H1 (cell line): Measurements from ENCODE around the gene RBM47. TPM values are rescaled to one million over a fixed set of nuclear protein-coding genes. Genes with fewer than 3 reads are reported as not detected.

Source experiments
- CTCF ChIA-PET: fragments of 300-600 bp; sonication (Branson Sonifier 250); formaldehyde crosslinking; loops from one replicate; lab custom pipeline; 2021; ENCODE audit not compliant: partially characterized antibody; lab: Charles Lee
- POLR2A ChIA-PET: fragments of 300-600 bp; sonication (Branson Sonifier 250); formaldehyde crosslinking; loops from one replicate; lab custom pipeline; 2021; ENCODE audit warnings: inconsistent platforms; ENCODE audit not compliant: partially characterized antibody; lab: Charles Lee
- DNase-seq, 2 experiments: peaks; one replicate each; pipeline versions ENCODE4 v3.0.0 to v3.0.0-alpha.2; 2010 to 2022; ENCODE audit warnings: low spot score in 2 of 2, low read depth in 1 of 2, mixed read lengths in 1 of 2
- FAIRE-seq: peaks from 2 replicates; lab custom pipeline; 2011; peaks lifted over from hg19 to GRCh38; lab: Jason Lieb, UNC
- H2AFZ ChIP-seq: 2 replicates; pipeline ENCODE4 v1.8.1; 2012; ENCODE audit warnings: low read length, inconsistent platforms
- H2AK5ac ChIP-seq: 2 replicates; pipeline ENCODE4 v1.6.1; 2013; ENCODE audit warnings: low read depth, low read length
- H2BK120ac ChIP-seq: replicated peaks from 2 replicates; pipeline ENCODE3; 2013; ENCODE audit warnings: low read depth, low read length, inconsistent platforms
- H2BK12ac ChIP-seq: 2 replicates; pipeline ENCODE4 v1.6.1; 2013; ENCODE audit warnings: low read depth, low read length
- H2BK15ac ChIP-seq: 2 replicates; pipeline ENCODE4 v1.6.1; 2013; ENCODE audit warnings: low read length
- H2BK20ac ChIP-seq: 2 replicates; pipeline ENCODE4 v1.6.1; 2013; ENCODE audit warnings: low read length
- H2BK5ac ChIP-seq: 2 replicates; pipeline ENCODE4 v1.6.1; 2013; ENCODE audit warnings: low read depth, low read length
- H3K14ac ChIP-seq: 2 replicates; pipeline ENCODE4 v1.6.1; 2013; ENCODE audit warnings: inconsistent platforms; ENCODE audit not compliant: insufficient read length
- H3K18ac ChIP-seq: 2 replicates; pipeline ENCODE4 v1.6.1; 2013; ENCODE audit warnings: low read length; ENCODE audit errors: extremely low read depth
- H3K23ac ChIP-seq: 2 replicates; pipeline ENCODE4 v1.6.1; 2013; ENCODE audit warnings: inconsistent platforms; ENCODE audit not compliant: insufficient read length
- H3K23me2 ChIP-seq: 2 replicates; pipeline ENCODE4 v1.6.1; 2013; ENCODE audit warnings: low read depth, low read length
- H3K27ac ChIP-seq: 2 replicates; pipeline ENCODE4 v1.6.1; 2011; ENCODE audit warnings: low read depth, low read length, inconsistent platforms
- H3K27me3 ChIP-seq, 4 experiments: replicated peaks in 1 of 4; 1 replicate in 1 of 4; 2 replicates in 3 of 4; pipeline versions ENCODE4 v1.6.1 to v1.8.1; 2011 to 2013; ENCODE audit warnings: low read length in 3 of 4, mild to moderate bottlenecking in 3 of 4, inconsistent platforms in 2 of 4, mixed read lengths in 2 of 4, moderate library complexity in 1 of 4; ENCODE audit not compliant: control insufficient read depth in 3 of 4, insufficient read depth in 3 of 4; ENCODE audit errors: extremely low read depth in 1 of 4
- H3K36me3 ChIP-seq, 4 experiments: 2 replicates each; pipeline versions ENCODE4 v1.6.1 to v1.8.1; 2011 to 2013; ENCODE audit warnings: mild to moderate bottlenecking in 4 of 4, low read length in 3 of 4, moderate library complexity in 2 of 4, control low read depth in 1 of 4, inconsistent platforms in 1 of 4; ENCODE audit not compliant: insufficient read depth in 4 of 4, control insufficient read depth in 2 of 4
- H3K4ac ChIP-seq: replicated peaks from 2 replicates; pipeline ENCODE3; 2013; ENCODE audit warnings: low read length, low read depth, mixed read lengths, inconsistent platforms; ENCODE audit not compliant: insufficient read length
- H3K4me1 ChIP-seq, 4 experiments: replicated peaks in 1 of 4; 1 replicate in 1 of 4; 2 replicates in 3 of 4; pipeline versions ENCODE4 v1.6.1 to v1.8.1; 2011 to 2013; ENCODE audit warnings: low read length in 3 of 4, inconsistent platforms in 2 of 4, mixed read lengths in 1 of 4; ENCODE audit not compliant: insufficient read depth in 4 of 4, control insufficient read depth in 3 of 4
- H3K4me2 ChIP-seq, 2 experiments: 2 replicates each; pipeline versions ENCODE4 v1.6.1 to v1.8.1; 2011 to 2013; ENCODE audit warnings: low read depth in 2 of 2, low read length in 2 of 2, control low read depth in 1 of 2, inconsistent platforms in 1 of 2, mild to moderate bottlenecking in 1 of 2; ENCODE audit not compliant: insufficient read depth in 1 of 2
- H3K4me3 ChIP-seq, 4 experiments: fragments of 200-600, 300-600 bp in 1 of 4; sonication (generic), shearing (Covaris generic), sonication (Bioruptor Twin) in 1 of 4; 2 replicates each; pipeline versions ENCODE4 v1.5.1 to v1.8.1; 2011 to 2016; ENCODE audit warnings: low read length in 4 of 4, low read depth in 3 of 4, control low read depth in 2 of 4, inconsistent platforms in 2 of 4, mild to moderate bottlenecking in 2 of 4, mixed read lengths in 1 of 4, moderate library complexity in 1 of 4; ENCODE audit not compliant: insufficient read depth in 2 of 4; ENCODE audit errors: extremely low read depth in 1 of 4
- H3K56ac ChIP-seq: replicated peaks from 2 replicates; pipeline ENCODE3; 2013; ENCODE audit warnings: low read depth, mild to moderate bottlenecking, mixed read lengths, low read length, inconsistent platforms; ENCODE audit not compliant: insufficient read length
- H3K79me1 ChIP-seq: 2 replicates; pipeline ENCODE4 v1.6.1; 2013; ENCODE audit warnings: low read depth, low read length, control low read depth
- H3K79me2 ChIP-seq, 2 experiments: 2 replicates each; pipeline versions ENCODE4 v1.6.1 to v1.8.1; 2012 to 2013; ENCODE audit warnings: low read length in 2 of 2, mild to moderate bottlenecking in 2 of 2, inconsistent platforms in 1 of 2; ENCODE audit not compliant: insufficient read depth in 2 of 2, control insufficient read depth in 1 of 2
- H3K9ac ChIP-seq, 4 experiments: replicated peaks in 1 of 4; 1 replicate in 1 of 4; 2 replicates in 3 of 4; pipeline versions ENCODE4 v1.6.1 to v1.8.1; 2011 to 2013; ENCODE audit warnings: low read depth in 3 of 4, low read length in 3 of 4, control low read depth in 2 of 4, mild to moderate bottlenecking in 2 of 4, moderate library complexity in 2 of 4, inconsistent platforms in 1 of 4; ENCODE audit errors: extremely low read depth in 1 of 4
- H3K9me3 ChIP-seq, 2 experiments: 2 replicates each; pipeline versions ENCODE4 v1.6.1 to v1.8.1; 2012 to 2013; ENCODE audit warnings: mild to moderate bottlenecking in 2 of 2, moderate library complexity in 2 of 2, control low read depth in 1 of 2, inconsistent platforms in 1 of 2, low read depth in 1 of 2, low read length in 1 of 2, mixed read lengths in 1 of 2; ENCODE audit not compliant: insufficient read depth in 2 of 2
- H4K20me1 ChIP-seq, 2 experiments: replicated peaks in 1 of 2; 2 replicates each; pipeline versions ENCODE3 to v1.8.1; 2011 to 2013; ENCODE audit warnings: inconsistent platforms in 2 of 2, low read length in 2 of 2, mild to moderate bottlenecking in 1 of 2; ENCODE audit not compliant: insufficient read depth in 2 of 2, control insufficient read depth in 1 of 2
- H4K5ac ChIP-seq: 2 replicates; pipeline ENCODE4 v1.6.1; 2013; ENCODE audit warnings: low read length, low read depth, mixed read lengths, inconsistent platforms; ENCODE audit not compliant: insufficient read length
- H4K8ac ChIP-seq: 2 replicates; pipeline ENCODE4 v1.8.0; 2013; ENCODE audit warnings: mild to moderate bottlenecking, moderate library complexity, low read length, inconsistent platforms; ENCODE audit not compliant: insufficient read depth; ENCODE audit errors: extremely low read depth
- H4K91ac ChIP-seq: replicated peaks from 2 replicates; pipeline ENCODE3; 2013; ENCODE audit warnings: low read length, mixed read lengths, inconsistent platforms; ENCODE audit not compliant: insufficient read length
- ATF2 ChIP-seq: IDR thresholded peaks from 2 replicates; pipeline ENCODE4 v1.6.1; 2012; ENCODE audit warnings: low read length, inconsistent platforms
- ATF3 ChIP-seq: IDR thresholded peaks from 2 replicates; pipeline ENCODE4 v1.6.1; 2011; ENCODE audit warnings: low read depth, mild to moderate bottlenecking, low read length; ENCODE audit not compliant: insufficient read depth
- CTBP2 ChIP-seq: IDR thresholded peaks from 2 replicates; pipeline ENCODE4 v1.7.0; 2011; ENCODE audit warnings: borderline replicate concordance, mild to moderate bottlenecking, moderate library complexity, mixed read lengths, low read length; ENCODE audit not compliant: insufficient read depth, insufficient read length
- GABPA ChIP-seq: IDR thresholded peaks from 2 replicates; pipeline ENCODE4 v1.6.1; 2011; ENCODE audit warnings: mild to moderate bottlenecking, low read length, moderate library complexity, borderline replicate concordance; ENCODE audit not compliant: insufficient read depth
- JUN ChIP-seq: IDR thresholded peaks from 2 replicates; pipeline ENCODE4 v1.6.1; 2011; ENCODE audit warnings: low read depth, mild to moderate bottlenecking, improper control_type of control experiment, low read length
- NANOG ChIP-seq: IDR thresholded peaks from 2 replicates; pipeline ENCODE4 v1.6.1; 2011; ENCODE audit warnings: low read length, low read depth, mild to moderate bottlenecking, inconsistent platforms; ENCODE audit not compliant: insufficient read depth, poor library complexity, severe bottlenecking
- SAP30 ChIP-seq: fragments of 300-600 bp; sonication (generic); IDR thresholded peaks from 2 replicates; pipeline ENCODE4 v1.7.1; 2012; ENCODE audit warnings: low read length, moderate library complexity, mild to moderate bottlenecking, inconsistent platforms; ENCODE audit not compliant: insufficient read depth, insufficient replicate concordance
- TAF7 ChIP-seq: optimal IDR thresholded peaks from 2 replicates; pipeline ENCODE3; 2011; ENCODE audit warnings: low read depth, mild to moderate bottlenecking, inconsistent platforms, low read length, moderate library complexity, borderline replicate concordance
- USF2 ChIP-seq: IDR thresholded peaks from 2 replicates; pipeline ENCODE4 v1.6.1; 2011; ENCODE audit warnings: low read length, improper control_type of control experiment
- WGBS, 2 experiments: shearing (Covaris generic) in 1 of 2; methylation state at CpG; one replicate each; pipeline versions ENCODE4 v1.1.6 to v1.1.7; 2013 to 2015; ENCODE audit warnings: low lambda C conversion rate in 2 of 2, mixed read lengths in 2 of 2, inconsistent platforms in 1 of 2, low coverage in 1 of 2, missing lambda C conversion rate in 1 of 2; ENCODE audit not compliant: insufficient replicate concordance in 2 of 2, insufficient coverage in 1 of 2, insufficient read length in 1 of 2; ENCODE audit errors: extremely low coverage in 1 of 2, missing lambda C conversion rate in 1 of 2; 5-methylcytosine and 5-hydroxymethylcytosine counted together
- polyA plus RNA-seq, 7 experiments: library from polyadenylated mRNA; depleted of rRNA in 3 of 7; stranded (reverse) in 5 of 7; unstranded in 2 of 7; fragments of >200 nt in 5 of 7; fragments of 200-250 nt in 2 of 7; gene quantifications; 1 replicate in 5 of 7; 2 replicates in 1 of 7; 4 replicates in 1 of 7; pipeline versions ENCODE4 v1.2.1 to v1.2.3, GENCODE V29; 2011 to 2013; ENCODE audit warnings: missing spikeins in 2 of 7, mixed read lengths in 2 of 7
- total RNA-seq: library from RNA; stranded (reverse); fragmentation: NEBNext Ultra II Directional; extraction: Animal tissue kit (Norgen Biotek cat#: 25700); gene quantifications from 2 replicates; pipeline ENCODE4 v1.2.1, GENCODE V29; 2021

RBM47 gene
- total and polyA plus RNA-seq, 2 of the 8 experiments (the other 6 are each of a cell fraction or from before 2014, with no cell fraction given), result 42.8 to 78.9 TPM

GRCh38 chr4:40600850-40601249 lies 28.8 kb downstream of the RBM47 start:
- peaks cover 2% of the 10 kb centered on the region; the same call in 1 of the 2 replicates for H3K79me1 ChIP-seq
- H3K4ac ChIP-seq, result no peak overlapping the region
- H2BK12ac ChIP-seq, result no peak overlapping the region
- H4K20me1 ChIP-seq, result peaks cover 0 to 3% of the 10 kb centered on the region in 2 experiments
- FAIRE-seq (no peak), DNase-seq (no peak)
- H3K9me3 ChIP-seq, result no peaks in the 10 kb centered on the region
- peaks cover 0 to 2% (median 0%) of the 10 kb centered on the region in 4 experiments; a peak in 2 of 8 replicates for H3K36me3 ChIP-seq
- no peak overlapping the region for H3K14ac ChIP-seq
- no peak overlapping the region for H2AK5ac ChIP-seq
- H3K23me2 ChIP-seq, result no peaks in the 10 kb centered on the region
- H3K9ac ChIP-seq, result no peak overlapping the region
- H2BK120ac ChIP-seq, result no peak overlapping the region
- no peak overlapping the region for H4K91ac ChIP-seq
- WGBS, 2 experiments, result 88% methylated on average over 9 of the region's 10 CpGs; no CpG with 5 or more reads in 1 of the 2 experiments
- H2BK5ac ChIP-seq, result no peak overlapping the region
- H3K56ac ChIP-seq, result no peak overlapping the region
- H3K4me3 ChIP-seq, result no peak overlapping the region
- H2AFZ ChIP-seq, result no peak overlapping the region
- H3K23ac ChIP-seq, result no peak overlapping the region
- H3K4me2 ChIP-seq, result no peak overlapping the region
- H4K5ac ChIP-seq, result no peak overlapping the region
- CTCF ChIA-PET, result interaction anchor here (1.3 kb wide), 1 partner anchor 19 kb away, joined by 3 read pairs; no protein-coding TSS in a partner anchor
- no peak overlapping the region for H4K8ac ChIP-seq
- no peak overlapping the region for H3K18ac ChIP-seq
- H3K79me2 ChIP-seq, result peaks cover 0 to 70% of the 10 kb centered on the region in 2 experiments; a peak in 2 of 4 replicates
- H3K4me1 ChIP-seq, result peaks cover 0 to 3% (median 0%) of the 10 kb centered on the region in 4 experiments; a peak in 1 of 7 replicates
- no peak overlapping the region for H2BK15ac ChIP-seq
- H3K27me3 ChIP-seq, result no peaks in the 10 kb centered on the region
- no peak overlapping the region for H2BK20ac ChIP-seq
- no peak overlapping the region for H3K27ac ChIP-seq
- POLR2A ChIA-PET, result no interaction called here
- TF ChIP-seq JUN (no peak), TAF7 (no peak), ATF3 (no peak), GABPA (no peak), USF2 (no peak), CTBP2 (no peak), ATF2 (no peak), SAP30 (no peak), NANOG (no peak)
